Activated CD4-positive, alpha-beta T cell treated with anti-CD3 and anti-CD28 coated beads, Interleukin-2, amount 50 U/mL, for 16 hours (primary cell): ENCODE data around the gene SNX32.
A peak's percentile ranks its signal among the peaks of the same experiment; 100 is the strongest.
"Not testable (repeated sequence)": the region's sequence is repeated elsewhere in the genome, so short reads cannot be mapped to it uniquely, and the experiment has no call there.

ENCODE experiments used
- DNase-seq: peaks from one replicate; pipeline ENCODE4 v3.0.0-alpha.2; 2020

SNX32 gene

DNA sequence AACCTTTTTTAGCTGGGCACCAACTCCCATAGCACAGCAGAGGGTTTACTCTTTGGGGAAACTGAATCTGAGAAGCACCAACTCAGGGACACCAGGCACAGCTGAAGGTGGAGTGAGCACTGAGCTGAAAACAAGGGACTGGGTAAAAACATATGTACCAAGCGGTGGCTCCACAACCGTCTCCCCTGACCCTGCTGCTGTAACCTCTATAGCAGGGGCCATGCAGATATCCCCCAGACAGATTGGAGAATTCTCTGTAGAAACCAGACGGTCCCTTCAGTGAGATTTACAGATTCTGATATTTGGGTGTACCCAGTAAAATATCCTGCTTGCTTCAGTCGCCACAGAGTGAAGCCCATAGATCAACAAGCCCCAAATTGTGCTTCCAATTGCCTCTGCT is 4.3 kb upstream of the SNX32 start:
- DNase-seq, result no peak

- not testable (repeated sequence) for DNase-seq
Measured at GRCh38 chr11:65832231-65832630, 1.5 kb upstream of the SNX32 start.

GRCh38 chr11:65834202-65834601 is 439 bp downstream of the SNX32 start:
- no peak for DNase-seq

DNA sequence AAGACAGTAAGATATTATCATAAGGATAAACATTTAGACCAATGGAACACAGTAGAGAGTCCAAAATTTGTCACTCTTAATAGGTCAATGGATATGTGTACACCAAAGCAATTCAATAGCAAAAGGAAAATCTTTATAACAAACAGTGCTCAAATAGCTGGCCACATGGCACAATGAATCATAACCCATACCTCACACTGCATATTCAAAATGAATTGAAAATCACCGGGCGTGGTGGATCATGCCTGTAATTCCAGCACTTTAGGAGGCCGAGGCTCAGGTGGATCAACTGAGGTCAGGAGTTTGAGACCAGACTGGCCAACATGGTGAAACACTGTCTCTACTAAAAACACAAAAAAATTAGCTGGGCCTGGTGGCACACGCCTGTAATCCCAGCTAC is 8.4 kb downstream of the SNX32 start:
- no peak for DNase-seq

DNA sequence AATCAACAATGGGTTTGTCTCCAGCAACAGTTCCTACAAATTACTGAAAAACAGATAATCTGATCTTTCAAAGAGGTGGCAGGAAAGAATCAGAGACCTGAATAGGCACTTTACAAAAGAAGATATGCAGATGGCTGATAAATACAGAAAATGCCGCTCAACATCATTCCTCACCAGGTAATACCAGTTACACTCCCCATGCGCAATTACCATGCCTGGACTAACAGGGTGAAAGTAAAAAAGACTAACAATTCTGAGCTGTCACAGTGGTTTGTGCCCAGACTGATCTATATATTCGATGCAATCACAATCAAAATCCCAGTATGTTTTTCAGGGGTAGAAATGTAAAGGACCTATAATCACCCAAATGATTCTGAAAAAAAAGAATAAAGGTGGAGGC is 10.0 kb downstream of the SNX32 start:
- DNase-seq, result no peak

- DNase-seq, result no peak
Measured at GRCh38 chr11:65844231-65844872, 10.6 kb downstream of the SNX32 start.

DNA sequence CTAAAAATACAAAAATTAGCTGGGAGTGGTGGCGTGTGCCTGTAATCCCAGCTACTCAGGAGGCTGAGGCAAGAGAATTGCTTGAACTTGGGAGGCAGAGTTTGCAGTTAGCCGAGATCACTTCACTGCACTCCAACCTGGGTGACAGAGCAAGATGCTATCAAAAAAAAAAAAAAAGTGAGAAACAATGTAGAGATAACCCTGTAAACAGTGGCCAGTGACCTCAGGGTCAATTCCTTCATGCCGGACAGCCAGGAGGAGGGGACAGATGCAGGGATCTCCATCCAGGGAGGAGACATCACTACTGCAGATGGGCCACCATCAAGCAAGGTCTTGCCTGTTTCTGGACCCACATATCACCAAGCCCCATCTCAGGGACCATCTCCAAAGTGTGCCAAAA is 14.0 kb downstream of the SNX32 start:
- DNase-seq, result no peak

DNA sequence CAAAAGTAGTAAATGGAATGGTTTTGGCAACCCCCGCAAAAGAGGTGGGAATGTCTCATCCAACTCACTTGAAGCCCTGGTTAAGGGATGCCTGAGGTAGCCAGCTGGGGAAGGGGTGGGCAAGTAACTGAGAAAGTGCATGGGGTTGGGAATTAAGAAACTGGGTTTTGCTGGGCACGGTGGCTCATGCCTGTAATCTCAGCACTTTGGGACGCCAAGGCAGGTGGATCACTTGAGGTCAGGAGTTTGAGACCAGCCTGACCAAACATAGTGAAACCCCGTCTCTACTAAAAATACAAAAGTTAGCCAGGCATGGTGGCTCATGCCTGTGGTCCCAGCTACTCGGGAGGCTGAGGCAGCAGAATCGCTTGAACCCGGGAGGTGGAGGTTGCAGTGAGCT is 14.9 kb downstream of the SNX32 start:
- not testable (repeated sequence) for DNase-seq

DNA sequence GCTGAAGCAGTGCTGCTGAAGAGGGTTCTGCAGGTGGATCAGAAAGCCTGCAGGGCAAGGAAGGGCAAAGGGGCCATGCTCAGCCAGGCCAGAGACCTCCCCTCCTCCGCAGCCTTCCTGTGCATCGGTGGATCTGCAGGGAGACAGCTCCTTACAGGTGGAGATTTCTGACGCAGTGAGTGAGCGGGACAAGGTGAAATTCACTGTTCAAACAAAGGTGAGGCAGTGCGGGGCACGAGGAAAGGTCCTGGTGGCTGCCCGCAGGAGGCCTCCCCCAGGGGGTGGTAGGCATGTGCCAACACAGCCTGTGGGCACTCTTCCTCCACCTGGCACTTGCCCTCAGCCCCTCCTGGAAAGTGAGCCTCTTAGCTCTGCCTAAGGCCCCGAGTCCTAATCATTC is 15.6 kb downstream of the SNX32 start:
- no peak for DNase-seq

DNA sequence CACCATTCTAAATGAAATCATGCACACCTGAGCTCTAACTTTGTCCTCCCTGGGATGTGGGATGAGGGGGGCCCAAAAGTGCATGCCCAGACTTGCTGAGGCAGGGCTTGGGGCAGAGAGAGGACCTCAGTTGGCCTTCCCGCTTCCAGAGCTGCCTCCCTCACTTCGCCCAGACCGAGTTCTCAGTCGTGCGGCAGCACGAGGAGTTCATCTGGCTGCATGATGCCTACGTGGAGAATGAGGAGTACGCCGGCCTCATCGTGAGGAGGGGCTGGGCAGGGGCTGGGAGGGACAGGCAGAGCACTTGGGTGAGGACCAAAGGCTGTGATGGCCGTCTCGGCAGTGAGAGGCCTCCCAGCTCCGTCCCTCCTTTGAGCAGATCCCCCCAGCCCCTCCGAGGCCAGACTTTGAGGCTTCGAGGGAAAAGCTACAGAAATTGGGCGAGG is 16.0 kb downstream of the SNX32 start:
- DNase-seq, result no peak

DNA sequence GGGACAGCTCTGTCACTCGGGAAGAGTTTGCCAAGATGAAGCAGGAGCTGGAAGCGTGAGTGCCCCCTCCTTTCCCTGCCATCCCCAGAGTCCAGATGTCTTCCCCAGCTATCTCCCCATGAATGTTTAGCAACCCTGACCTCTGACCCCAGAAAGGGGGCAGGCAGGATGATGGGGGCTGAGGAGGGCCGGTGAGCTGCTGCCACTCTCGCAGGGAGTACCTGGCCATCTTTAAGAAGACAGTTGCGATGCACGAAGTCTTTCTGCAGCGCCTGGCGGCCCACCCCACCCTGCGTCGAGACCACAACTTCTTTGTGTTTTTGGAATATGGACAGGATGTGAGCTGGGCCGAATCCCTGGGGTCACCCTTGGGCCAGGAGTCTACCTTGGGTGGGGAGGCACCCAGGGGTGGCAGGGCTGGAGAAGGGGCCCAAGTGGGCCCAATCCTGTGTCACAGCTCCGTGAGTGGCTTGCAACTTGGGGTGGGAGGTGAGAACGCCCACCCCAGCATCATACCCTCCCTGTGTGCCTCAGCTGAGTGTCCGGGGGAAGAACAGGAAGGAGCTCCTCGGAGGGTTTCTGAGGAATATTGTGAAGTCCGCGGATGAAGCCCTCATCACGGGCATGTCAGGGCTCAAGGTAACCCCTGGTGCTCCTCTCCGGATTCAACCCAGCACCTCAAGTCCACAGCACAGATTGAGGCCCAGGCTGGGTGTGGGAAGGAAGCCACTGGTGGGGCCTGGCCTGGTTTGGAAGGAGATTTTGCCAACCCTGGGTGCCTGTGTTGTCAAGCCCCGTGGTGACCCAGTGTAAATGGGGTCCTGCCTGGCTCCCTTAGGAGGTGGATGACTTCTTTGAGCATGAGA is 16.7 kb downstream of the SNX32 start:
- DNase-seq, result no peak

GRCh38 chr11:65851083-65851579 is 17.4 kb downstream of the SNX32 start:
- peak; percentile 52 for DNase-seq

GRCh38 chr11:65851811-65852507 is 18.2 kb downstream of the SNX32 start:
- no peak for DNase-seq

DNA sequence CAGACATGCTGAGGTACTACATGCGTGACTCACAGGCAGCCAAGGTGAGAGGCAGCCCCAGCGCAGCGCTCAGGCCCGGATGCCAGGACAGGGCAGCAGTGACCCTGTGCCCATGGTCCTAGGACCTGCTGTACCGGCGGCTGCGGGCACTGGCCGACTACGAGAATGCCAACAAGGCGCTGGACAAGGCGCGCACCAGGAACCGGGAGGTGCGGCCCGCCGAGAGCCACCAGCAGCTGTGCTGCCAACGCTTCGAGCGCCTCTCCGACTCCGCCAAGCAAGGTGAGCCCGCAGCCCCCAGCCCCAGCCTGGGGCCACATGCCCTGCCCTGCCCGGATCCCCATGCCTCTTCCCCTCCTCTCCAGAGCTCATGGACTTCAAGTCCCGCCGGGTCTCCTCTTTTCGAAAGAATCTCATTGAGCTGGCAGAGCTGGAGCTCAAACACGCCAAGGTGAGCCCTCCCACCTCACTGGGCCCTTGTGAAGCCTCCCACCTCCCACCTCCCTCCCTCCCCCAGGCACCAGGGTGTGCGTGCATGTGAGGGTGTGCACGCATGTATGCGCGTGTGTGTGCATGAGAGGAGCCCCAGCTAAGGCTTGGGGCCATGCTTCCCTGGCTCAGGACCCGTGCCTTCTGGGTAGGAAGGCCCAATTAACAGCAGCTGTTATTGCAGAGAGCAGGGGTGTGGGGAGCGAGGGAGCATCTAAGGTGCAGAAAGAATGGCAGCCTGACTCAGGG is 18.9 kb downstream of the SNX32 start:
- DNase-seq, result no peak

DNA sequence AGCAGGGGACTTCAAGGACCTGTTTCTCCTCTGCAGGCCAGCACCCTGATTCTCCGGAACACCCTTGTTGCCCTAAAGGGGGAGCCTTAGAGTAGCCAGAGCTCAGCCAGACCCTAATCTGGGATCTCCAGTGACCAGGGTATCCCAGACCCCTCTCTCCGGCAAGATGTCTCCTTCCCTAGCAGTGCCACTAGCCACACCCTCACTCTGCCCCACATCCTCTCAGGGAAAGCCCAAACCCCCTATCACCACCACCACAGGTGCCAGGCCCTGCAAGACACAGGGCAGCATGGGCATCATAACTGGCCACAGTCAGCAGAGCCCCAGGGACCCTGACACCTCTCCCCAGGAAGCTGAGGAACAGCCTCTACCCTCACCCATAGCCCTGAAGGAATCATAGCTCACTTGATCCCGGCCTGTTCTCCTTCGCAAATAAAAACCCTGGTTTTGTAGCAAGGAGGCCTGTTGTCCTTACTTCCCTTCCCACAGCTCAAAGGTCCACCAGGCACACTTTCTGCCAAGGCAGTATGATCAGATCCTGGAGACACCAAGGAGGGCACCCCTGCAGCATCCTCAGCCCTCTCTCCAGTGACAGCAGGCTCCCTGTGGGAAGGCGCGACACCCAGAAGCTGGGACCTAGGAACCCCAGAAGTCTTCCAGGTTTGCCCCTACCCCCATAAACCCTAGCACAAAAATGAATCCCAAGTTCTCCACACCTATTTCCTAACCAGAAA is 19.6 kb downstream of the SNX32 start:
- DNase-seq, result no peak

- no peak for DNase-seq
Measured at GRCh38 chr11:65854161-65854592, 20.4 kb downstream of the SNX32 start.

- DNase-seq, result no peak
Measured at GRCh38 chr11:65854852-65855837, 21.4 kb downstream of the SNX32 start.

GRCh38 chr11:65855927-65856363 is 22.2 kb downstream of the SNX32 start:
- DNase-seq, result no peak

DNA sequence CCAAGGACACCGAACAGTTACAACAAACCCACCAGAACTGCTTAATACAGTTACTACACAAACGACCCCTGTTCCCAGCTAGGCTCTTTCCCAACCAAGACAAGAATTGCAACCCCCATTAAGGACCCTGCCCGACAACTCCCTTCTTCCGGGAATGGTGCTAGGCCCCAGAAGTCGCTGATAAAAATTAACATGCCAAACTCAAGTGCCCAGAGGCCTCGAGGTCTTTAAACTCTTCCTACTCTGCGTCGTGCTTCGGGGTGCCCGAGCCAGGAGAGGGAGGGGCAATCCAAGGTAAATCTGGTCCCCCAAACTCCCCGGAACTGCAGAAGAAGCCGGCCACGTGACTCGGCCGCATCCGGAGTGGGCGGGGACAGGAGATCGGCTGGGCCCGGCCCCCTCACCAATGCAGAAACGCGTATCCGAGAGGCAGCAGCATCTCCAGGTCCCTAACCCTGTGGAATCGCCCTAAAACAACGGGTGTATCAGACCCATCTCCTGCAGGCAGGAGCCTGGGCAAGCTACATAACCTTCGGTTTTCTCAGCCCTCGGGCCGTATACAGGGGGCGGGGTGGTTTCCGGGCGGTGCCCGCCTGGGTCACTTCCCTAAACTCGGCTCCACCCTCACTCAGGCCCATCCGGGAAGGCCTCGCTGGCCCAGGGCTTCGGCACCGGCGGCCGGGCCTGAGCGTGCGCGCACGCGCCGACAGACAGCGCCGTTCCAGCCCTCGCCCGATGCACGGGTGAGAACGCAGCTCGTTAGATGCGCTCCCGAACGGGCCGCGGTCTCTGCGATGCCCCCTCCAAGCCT is 23.1 kb downstream of the SNX32 start:
- DNase-seq, result peak; percentile 85

GRCh38 chr11:65857500-65857852 is 23.7 kb downstream of the SNX32 start:
- no peak for DNase-seq
